MM.1S (cell line): ENCODE data around the gene CEBPZOS.

Experiments
- DNase-seq: peaks from one replicate; pipeline ENCODE4 v3.0.0-alpha.2; 2015
- H2AFZ ChIP-seq: fragments of 300-600 bp; sonication (generic); 2 replicates; pipeline ENCODE4 v1.6.0; 2016; ENCODE audit warnings: antibody characterized with exemption, low read length
- H3F3A ChIP-seq: fragments of 300-600 bp; sonication (generic); 2 replicates; pipeline ENCODE4 v1.6.1; 2016; ENCODE audit warnings: mild to moderate bottlenecking, antibody characterized with exemption, low read length, moderate library complexity, mixed read lengths; ENCODE audit not compliant: insufficient read depth
- H3K27ac ChIP-seq: fragments of 300-600 bp; sonication (generic); 2 replicates; pipeline ENCODE4 v1.5.1; 2016; ENCODE audit warnings: mild to moderate bottlenecking, low read length
- H3K27me3 ChIP-seq: fragments of 300-600 bp; sonication (generic); replicated peaks from 2 replicates; pipeline ENCODE4 v1.6.0; 2016; ENCODE audit warnings: low read length; ENCODE audit not compliant: insufficient read depth
- H3K36me3 ChIP-seq: fragments of 300-600 bp; sonication (generic); replicated peaks from 2 replicates; pipeline ENCODE4 v1.6.1; 2016; ENCODE audit warnings: mild to moderate bottlenecking, low read length, mixed read lengths; ENCODE audit not compliant: insufficient read depth
- H3K4me1 ChIP-seq: fragments of 300-600 bp; sonication (generic); 2 replicates; pipeline ENCODE4 v1.6.1; 2016; ENCODE audit warnings: low read length, mixed read lengths
- H3K4me2 ChIP-seq: fragments of 300-600 bp; sonication (generic); 2 replicates; pipeline ENCODE4 v1.6.0; 2016; ENCODE audit warnings: low read depth, low read length
- H3K4me3 ChIP-seq: fragments of 300-600 bp; sonication (generic); 2 replicates; pipeline ENCODE4 v1.5.1; 2016; ENCODE audit warnings: low read length, mixed read lengths
- H3K79me2 ChIP-seq: fragments of 300-600 bp; sonication (generic); 2 replicates; pipeline ENCODE4 v1.6.1; 2016; ENCODE audit warnings: mixed run types, low read length, mixed read lengths
- H3K9ac ChIP-seq: fragments of 300-600 bp; sonication (generic); 2 replicates; pipeline ENCODE4 v1.6.1; 2016; ENCODE audit warnings: low read length, mixed read lengths
- H3K9me2 ChIP-seq: fragments of 300-600 bp; sonication (generic); replicated peaks from 2 replicates; pipeline ENCODE4 v1.6.1; 2016; ENCODE audit warnings: mild to moderate bottlenecking, low read length, mixed read lengths; ENCODE audit not compliant: insufficient read depth
- H3K9me3 ChIP-seq: fragments of 300-600 bp; sonication (generic); replicated peaks from 2 replicates; pipeline ENCODE4 v1.6.1; 2016; ENCODE audit warnings: mild to moderate bottlenecking, low read length, mixed read lengths; ENCODE audit not compliant: insufficient read depth
- H4K20me1 ChIP-seq: fragments of 300-600 bp; sonication (generic); 2 replicates; pipeline ENCODE4 v1.6.1; 2016; ENCODE audit warnings: mild to moderate bottlenecking, low read length, moderate library complexity, mixed read lengths; ENCODE audit not compliant: insufficient read depth
- EZH2 ChIP-seq: fragments of 300-600 bp; sonication (generic); optimal IDR thresholded peaks from 2 replicates; pipeline ENCODE3; 2017; ENCODE audit warnings: low read depth, mild to moderate bottlenecking, antibody characterized with exemption, low read length, mixed read lengths
- EZH2phosphoT487 ChIP-seq: fragments of 300-600 bp; sonication (generic); IDR thresholded peaks from 2 replicates; pipeline ENCODE4 v1.6.1; 2018; ENCODE audit warnings: antibody characterized with exemption, low read length
- TF ChIP-seq, protein P1 (sequence below): fragments of 300-600 bp; sonication (generic); IDR thresholded peaks from 2 replicates; pipeline ENCODE4 v1.5.1; 2016; ENCODE audit warnings: antibody characterized with exemption, low read length, mixed read lengths

Gene CEBPZOS

DNA sequence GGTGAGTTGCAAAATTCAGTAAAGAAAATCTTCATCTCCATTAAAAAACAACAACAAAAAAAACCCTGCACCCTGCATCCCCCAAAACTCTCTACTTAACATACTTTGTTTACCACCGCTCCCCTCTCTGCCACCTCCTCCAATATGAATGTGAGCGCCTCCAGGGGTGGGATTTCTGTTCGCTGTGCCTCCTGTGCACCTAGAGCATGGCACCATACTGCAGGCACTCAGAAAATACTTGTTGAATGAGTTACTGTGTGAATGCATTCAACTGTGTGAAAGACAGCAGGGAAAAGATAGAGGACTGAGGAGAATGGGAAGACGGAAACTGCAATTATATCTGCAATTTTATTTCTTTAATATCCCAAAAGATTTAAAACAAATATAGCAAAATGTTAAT lies 30.6 kb downstream of the CEBPZOS start:
- peaks cover 9% of the 10 kb centered on the region; the same call in 1 of the 2 replicates for H4K20me1 ChIP-seq
- H2AFZ ChIP-seq, result no peak overlapping the region
- H3K9me2 ChIP-seq, result no peaks in the 10 kb centered on the region
- DNase-seq, result no peak
- no peaks in the 10 kb centered on the region for H3K9me3 ChIP-seq
- no peak overlapping the region for H3K4me2 ChIP-seq
- H3K4me3 ChIP-seq, result no peak overlapping the region
- TF ChIP-seq EZH2phosphoT487, result no peak
- TF ChIP-seq, protein P1, sequence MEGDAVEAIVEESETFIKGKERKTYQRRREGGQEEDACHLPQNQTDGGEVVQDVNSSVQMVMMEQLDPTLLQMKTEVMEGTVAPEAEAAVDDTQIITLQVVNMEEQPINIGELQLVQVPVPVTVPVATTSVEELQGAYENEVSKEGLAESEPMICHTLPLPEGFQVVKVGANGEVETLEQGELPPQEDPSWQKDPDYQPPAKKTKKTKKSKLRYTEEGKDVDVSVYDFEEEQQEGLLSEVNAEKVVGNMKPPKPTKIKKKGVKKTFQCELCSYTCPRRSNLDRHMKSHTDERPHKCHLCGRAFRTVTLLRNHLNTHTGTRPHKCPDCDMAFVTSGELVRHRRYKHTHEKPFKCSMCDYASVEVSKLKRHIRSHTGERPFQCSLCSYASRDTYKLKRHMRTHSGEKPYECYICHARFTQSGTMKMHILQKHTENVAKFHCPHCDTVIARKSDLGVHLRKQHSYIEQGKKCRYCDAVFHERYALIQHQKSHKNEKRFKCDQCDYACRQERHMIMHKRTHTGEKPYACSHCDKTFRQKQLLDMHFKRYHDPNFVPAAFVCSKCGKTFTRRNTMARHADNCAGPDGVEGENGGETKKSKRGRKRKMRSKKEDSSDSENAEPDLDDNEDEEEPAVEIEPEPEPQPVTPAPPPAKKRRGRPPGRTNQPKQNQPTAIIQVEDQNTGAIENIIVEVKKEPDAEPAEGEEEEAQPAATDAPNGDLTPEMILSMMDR, result no peak
- TF ChIP-seq EZH2, result no peak
- peaks cover 10% of the 10 kb centered on the region for H3K4me1 ChIP-seq
- H3K36me3 ChIP-seq, result peaks cover 20% of the 10 kb centered on the region
- no peak overlapping the region for H3K9ac ChIP-seq
- H3K27me3 ChIP-seq, result no peaks in the 10 kb centered on the region
- H3K79me2 ChIP-seq, result peaks cover 85% of the 10 kb centered on the region
- H3F3A ChIP-seq, result 0 out of 2 replicates have a peak, but pooled peaks cover 10% of the 10 kb centered on the region
- no peak overlapping the region for H3K27ac ChIP-seq

DNA sequence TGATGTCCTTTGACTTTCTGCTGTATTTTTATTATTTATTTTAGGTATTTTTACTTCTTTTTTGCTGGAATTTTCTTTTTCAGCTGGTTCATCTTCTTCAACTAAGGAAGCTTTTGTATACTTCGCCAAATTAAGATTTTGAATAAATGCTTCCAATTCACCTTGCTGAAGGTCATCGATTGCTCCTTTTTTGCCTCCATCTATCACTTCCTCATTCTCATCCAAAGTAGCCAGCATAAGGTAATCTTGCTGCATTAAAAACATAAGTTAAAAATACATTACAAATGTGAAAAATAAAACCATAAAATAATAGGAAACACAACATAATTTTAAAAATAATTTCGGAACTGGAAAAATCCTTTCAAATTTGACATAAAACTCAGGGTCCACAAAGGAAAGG lies 32.5 kb downstream of the CEBPZOS start:
- no peaks in the 10 kb centered on the region for H3K9me3 ChIP-seq
- H3K27ac ChIP-seq, result no peak overlapping the region
- H2AFZ ChIP-seq, result no peak overlapping the region
- H3K9me2 ChIP-seq, result no peaks in the 10 kb centered on the region
- no peaks in the 10 kb centered on the region for H3K27me3 ChIP-seq
- 0 out of 2 replicates have a peak, but pooled peaks cover 10% of the 10 kb centered on the region for H3F3A ChIP-seq
- H4K20me1 ChIP-seq, result peaks cover 3% of the 10 kb centered on the region; the same call in 1 of the 2 replicates
- peaks cover 20% of the 10 kb centered on the region for H3K36me3 ChIP-seq
- H3K9ac ChIP-seq, result no peak overlapping the region
- no peak for DNase-seq
- no peak overlapping the region for H3K4me3 ChIP-seq
- TF ChIP-seq EZH2phosphoT487, result no peak
- no peak for TF ChIP-seq EZH2
- TF ChIP-seq, protein P1, result no peak
- peaks cover 18% of the 10 kb centered on the region for H3K4me1 ChIP-seq
- H3K4me2 ChIP-seq, result no peak overlapping the region
- peaks cover 92% of the 10 kb centered on the region for H3K79me2 ChIP-seq

DNA sequence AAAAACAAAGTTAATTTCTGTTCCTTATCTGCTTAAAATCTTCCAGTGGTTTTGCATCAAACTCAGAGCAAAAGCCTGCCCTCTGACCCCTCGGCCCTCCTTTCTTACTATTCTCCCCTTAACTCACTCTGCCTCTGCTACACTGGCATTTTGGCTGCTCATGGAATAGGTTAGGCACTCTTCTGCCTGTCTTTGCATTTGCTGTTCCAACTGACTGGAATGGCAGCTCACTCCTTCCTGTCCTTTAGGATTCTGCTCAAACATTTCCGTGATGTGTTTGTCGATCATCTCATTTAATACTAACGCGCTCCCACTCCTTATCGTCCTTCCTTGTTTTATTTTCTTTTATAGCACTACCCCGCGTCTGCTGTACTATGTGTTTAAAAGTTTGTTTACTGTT lies 34.3 kb downstream of the CEBPZOS start:
- Histone ChIP-seq H3K4me2 (peak overlapping the region; percentile 96), H3K27ac (peak overlapping the region; percentile 85), H3K4me1 (peaks cover 18% of the 10 kb centered on the region), H3K36me3 (peaks cover 20% of the 10 kb centered on the region), H3F3A (0 out of 2 replicates have a peak, but pooled peaks cover 10% of the 10 kb centered on the region), H3K9me2 (no peaks in the 10 kb centered on the region), H2AFZ (peak overlapping the region; percentile 96; the same call in 1 of the 2 replicates), H3K4me3 (peak overlapping the region; percentile 98), H4K20me1 (0 out of 2 replicates have a peak, but pooled peaks cover 3% of the 10 kb centered on the region), H3K9ac (peak overlapping the region; percentile 91), H3K79me2 (peaks cover 94% of the 10 kb centered on the region), H3K27me3 (no peaks in the 10 kb centered on the region), H3K9me3 (no peaks in the 10 kb centered on the region)
- no peak for TF ChIP-seq EZH2phosphoT487
- TF ChIP-seq EZH2, result no peak
- TF ChIP-seq, protein P1, result no peak
- no peak for DNase-seq
